H1 (cell line): Measurements from ENCODE around the gene CD53. TPM values are rescaled to one million over a fixed set of nuclear protein-coding genes. Genes with fewer than 3 reads are reported as not detected.

ENCODE experiments used
- CTCF ChIA-PET: fragments of 300-600 bp; sonication (Branson Sonifier 250); formaldehyde crosslinking; loops from one replicate; lab custom pipeline; 2021; ENCODE audit not compliant: partially characterized antibody; lab: Charles Lee
- POLR2A ChIA-PET: fragments of 300-600 bp; sonication (Branson Sonifier 250); formaldehyde crosslinking; loops from one replicate; lab custom pipeline; 2021; ENCODE audit warnings: inconsistent platforms; ENCODE audit not compliant: partially characterized antibody; lab: Charles Lee
- DNase-seq, 2 experiments: peaks; one replicate each; pipeline versions ENCODE4 v3.0.0 to v3.0.0-alpha.2; 2010 to 2022; ENCODE audit warnings: low spot score in 2 of 2, low read depth in 1 of 2, mixed read lengths in 1 of 2
- FAIRE-seq: peaks from 2 replicates; lab custom pipeline; 2011; peaks lifted over from hg19 to GRCh38; lab: Jason Lieb, UNC
- H2AFZ ChIP-seq: 2 replicates; pipeline ENCODE4 v1.8.1; 2012; ENCODE audit warnings: low read length, inconsistent platforms
- H2AK5ac ChIP-seq: 2 replicates; pipeline ENCODE4 v1.6.1; 2013; ENCODE audit warnings: low read depth, low read length
- H2BK120ac ChIP-seq: replicated peaks from 2 replicates; pipeline ENCODE3; 2013; ENCODE audit warnings: low read depth, low read length, inconsistent platforms
- H2BK12ac ChIP-seq: 2 replicates; pipeline ENCODE4 v1.6.1; 2013; ENCODE audit warnings: low read depth, low read length
- H2BK15ac ChIP-seq: 2 replicates; pipeline ENCODE4 v1.6.1; 2013; ENCODE audit warnings: low read length
- H2BK20ac ChIP-seq: 2 replicates; pipeline ENCODE4 v1.6.1; 2013; ENCODE audit warnings: low read length
- H2BK5ac ChIP-seq: 2 replicates; pipeline ENCODE4 v1.6.1; 2013; ENCODE audit warnings: low read depth, low read length
- H3K14ac ChIP-seq: 2 replicates; pipeline ENCODE4 v1.6.1; 2013; ENCODE audit warnings: inconsistent platforms; ENCODE audit not compliant: insufficient read length
- H3K18ac ChIP-seq: 2 replicates; pipeline ENCODE4 v1.6.1; 2013; ENCODE audit warnings: low read length; ENCODE audit errors: extremely low read depth
- H3K23ac ChIP-seq: 2 replicates; pipeline ENCODE4 v1.6.1; 2013; ENCODE audit warnings: inconsistent platforms; ENCODE audit not compliant: insufficient read length
- H3K23me2 ChIP-seq: 2 replicates; pipeline ENCODE4 v1.6.1; 2013; ENCODE audit warnings: low read depth, low read length
- H3K27ac ChIP-seq: 2 replicates; pipeline ENCODE4 v1.6.1; 2011; ENCODE audit warnings: low read depth, low read length, inconsistent platforms
- H3K27me3 ChIP-seq, 4 experiments: replicated peaks in 1 of 4; 1 replicate in 1 of 4; 2 replicates in 3 of 4; pipeline versions ENCODE4 v1.6.1 to v1.8.1; 2011 to 2013; ENCODE audit warnings: low read length in 3 of 4, mild to moderate bottlenecking in 3 of 4, inconsistent platforms in 2 of 4, mixed read lengths in 2 of 4, moderate library complexity in 1 of 4; ENCODE audit not compliant: control insufficient read depth in 3 of 4, insufficient read depth in 3 of 4; ENCODE audit errors: extremely low read depth in 1 of 4
- H3K36me3 ChIP-seq, 4 experiments: 2 replicates each; pipeline versions ENCODE4 v1.6.1 to v1.8.1; 2011 to 2013; ENCODE audit warnings: mild to moderate bottlenecking in 4 of 4, low read length in 3 of 4, moderate library complexity in 2 of 4, control low read depth in 1 of 4, inconsistent platforms in 1 of 4; ENCODE audit not compliant: insufficient read depth in 4 of 4, control insufficient read depth in 2 of 4
- H3K4ac ChIP-seq: replicated peaks from 2 replicates; pipeline ENCODE3; 2013; ENCODE audit warnings: low read length, low read depth, mixed read lengths, inconsistent platforms; ENCODE audit not compliant: insufficient read length
- H3K4me1 ChIP-seq, 4 experiments: replicated peaks in 1 of 4; 1 replicate in 1 of 4; 2 replicates in 3 of 4; pipeline versions ENCODE4 v1.6.1 to v1.8.1; 2011 to 2013; ENCODE audit warnings: low read length in 3 of 4, inconsistent platforms in 2 of 4, mixed read lengths in 1 of 4; ENCODE audit not compliant: insufficient read depth in 4 of 4, control insufficient read depth in 3 of 4
- H3K4me2 ChIP-seq, 2 experiments: 2 replicates each; pipeline versions ENCODE4 v1.6.1 to v1.8.1; 2011 to 2013; ENCODE audit warnings: low read depth in 2 of 2, low read length in 2 of 2, control low read depth in 1 of 2, inconsistent platforms in 1 of 2, mild to moderate bottlenecking in 1 of 2; ENCODE audit not compliant: insufficient read depth in 1 of 2
- H3K4me3 ChIP-seq, 4 experiments: fragments of 200-600, 300-600 bp in 1 of 4; sonication (generic), shearing (Covaris generic), sonication (Bioruptor Twin) in 1 of 4; 2 replicates each; pipeline versions ENCODE4 v1.5.1 to v1.8.1; 2011 to 2016; ENCODE audit warnings: low read length in 4 of 4, low read depth in 3 of 4, control low read depth in 2 of 4, inconsistent platforms in 2 of 4, mild to moderate bottlenecking in 2 of 4, mixed read lengths in 1 of 4, moderate library complexity in 1 of 4; ENCODE audit not compliant: insufficient read depth in 2 of 4; ENCODE audit errors: extremely low read depth in 1 of 4
- H3K56ac ChIP-seq: replicated peaks from 2 replicates; pipeline ENCODE3; 2013; ENCODE audit warnings: low read depth, mild to moderate bottlenecking, mixed read lengths, low read length, inconsistent platforms; ENCODE audit not compliant: insufficient read length
- H3K79me1 ChIP-seq: 2 replicates; pipeline ENCODE4 v1.6.1; 2013; ENCODE audit warnings: low read depth, low read length, control low read depth
- H3K79me2 ChIP-seq, 2 experiments: 2 replicates each; pipeline versions ENCODE4 v1.6.1 to v1.8.1; 2012 to 2013; ENCODE audit warnings: low read length in 2 of 2, mild to moderate bottlenecking in 2 of 2, inconsistent platforms in 1 of 2; ENCODE audit not compliant: insufficient read depth in 2 of 2, control insufficient read depth in 1 of 2
- H3K9ac ChIP-seq, 4 experiments: replicated peaks in 1 of 4; 1 replicate in 1 of 4; 2 replicates in 3 of 4; pipeline versions ENCODE4 v1.6.1 to v1.8.1; 2011 to 2013; ENCODE audit warnings: low read depth in 3 of 4, low read length in 3 of 4, control low read depth in 2 of 4, mild to moderate bottlenecking in 2 of 4, moderate library complexity in 2 of 4, inconsistent platforms in 1 of 4; ENCODE audit errors: extremely low read depth in 1 of 4
- H3K9me3 ChIP-seq, 2 experiments: 2 replicates each; pipeline versions ENCODE4 v1.6.1 to v1.8.1; 2012 to 2013; ENCODE audit warnings: mild to moderate bottlenecking in 2 of 2, moderate library complexity in 2 of 2, control low read depth in 1 of 2, inconsistent platforms in 1 of 2, low read depth in 1 of 2, low read length in 1 of 2, mixed read lengths in 1 of 2; ENCODE audit not compliant: insufficient read depth in 2 of 2
- H4K20me1 ChIP-seq, 2 experiments: replicated peaks in 1 of 2; 2 replicates each; pipeline versions ENCODE3 to v1.8.1; 2011 to 2013; ENCODE audit warnings: inconsistent platforms in 2 of 2, low read length in 2 of 2, mild to moderate bottlenecking in 1 of 2; ENCODE audit not compliant: insufficient read depth in 2 of 2, control insufficient read depth in 1 of 2
- H4K5ac ChIP-seq: 2 replicates; pipeline ENCODE4 v1.6.1; 2013; ENCODE audit warnings: low read length, low read depth, mixed read lengths, inconsistent platforms; ENCODE audit not compliant: insufficient read length
- H4K8ac ChIP-seq: 2 replicates; pipeline ENCODE4 v1.8.0; 2013; ENCODE audit warnings: mild to moderate bottlenecking, moderate library complexity, low read length, inconsistent platforms; ENCODE audit not compliant: insufficient read depth; ENCODE audit errors: extremely low read depth
- H4K91ac ChIP-seq: replicated peaks from 2 replicates; pipeline ENCODE3; 2013; ENCODE audit warnings: low read length, mixed read lengths, inconsistent platforms; ENCODE audit not compliant: insufficient read length
- ASH2L ChIP-seq: fragments of 200-600, 300-600 bp; sonication (generic); IDR thresholded peaks from one replicate; pipeline ENCODE4 v1.7.1; 2017; ENCODE audit warnings: low read length
- ATF3 ChIP-seq: IDR thresholded peaks from 2 replicates; pipeline ENCODE4 v1.6.1; 2011; ENCODE audit warnings: low read depth, mild to moderate bottlenecking, low read length; ENCODE audit not compliant: insufficient read depth
- CBX8 ChIP-seq: fragments of 300-800, 300-1000 bp; sonication (generic); IDR thresholded peaks from 2 replicates; pipeline ENCODE4 v1.7.1; 2016; ENCODE audit warnings: low read depth, low read length, borderline replicate concordance
- FOSL1 ChIP-seq: IDR thresholded peaks from 2 replicates; pipeline ENCODE4 v1.6.1; 2011; ENCODE audit warnings: mild to moderate bottlenecking, low read depth, low read length, moderate library complexity; ENCODE audit not compliant: insufficient read depth
- KDM4A ChIP-seq: IDR thresholded peaks from one replicate; pipeline ENCODE4 v1.7.1; 2012; ENCODE audit warnings: low read depth, mild to moderate bottlenecking, moderate library complexity, low read length, inconsistent platforms; ENCODE audit not compliant: severe bottlenecking
- POLR2A ChIP-seq, 2 experiments: IDR thresholded peaks; 1 replicate in 1 of 2; 2 replicates in 1 of 2; pipeline ENCODE4 v1.6.1; 2011; ENCODE audit warnings: low read depth in 2 of 2, low read length in 2 of 2, mild to moderate bottlenecking in 2 of 2; ENCODE audit errors: control extremely low read depth in 1 of 2
- POU5F1 ChIP-seq: IDR thresholded peaks from 2 replicates; pipeline ENCODE4 v1.6.1; 2011; ENCODE audit warnings: low read depth, mild to moderate bottlenecking, low read length, moderate library complexity
- RBBP5 ChIP-seq: IDR thresholded peaks from 2 replicates; pipeline ENCODE4 v1.7.1; 2012; ENCODE audit warnings: low read depth, mild to moderate bottlenecking, inconsistent platforms, low read length, moderate library complexity, borderline replicate concordance
- RFX5 ChIP-seq: IDR thresholded peaks from 2 replicates; pipeline ENCODE4 v1.6.1; 2011; ENCODE audit warnings: low read depth, low read length, improper control_type of control experiment, borderline replicate concordance
- SIN3A ChIP-seq, 2 experiments: IDR thresholded peaks in 1 of 2; conservative IDR thresholded peaks in 1 of 2; 2 replicates each; pipeline ENCODE4 v1.6.1; 2011 to 2012; ENCODE audit warnings: low read length in 2 of 2, improper control_type of control experiment in 1 of 2, low read depth in 1 of 2, mild to moderate bottlenecking in 1 of 2
- SUZ12 ChIP-seq: fragments of 200-600 bp; sonication (generic); IDR thresholded peaks from 2 replicates; pipeline ENCODE4 v1.6.1; 2012; ENCODE audit warnings: mild to moderate bottlenecking, inconsistent platforms, low read length, moderate library complexity, mixed read lengths
- TEAD4 ChIP-seq: IDR thresholded peaks from 2 replicates; pipeline ENCODE4 v1.6.1; 2012; ENCODE audit warnings: low read depth, low read length, inconsistent platforms, mixed read lengths
- WGBS, 2 experiments: shearing (Covaris generic) in 1 of 2; methylation state at CpG; one replicate each; pipeline versions ENCODE4 v1.1.6 to v1.1.7; 2013 to 2015; ENCODE audit warnings: low lambda C conversion rate in 2 of 2, mixed read lengths in 2 of 2, inconsistent platforms in 1 of 2, low coverage in 1 of 2, missing lambda C conversion rate in 1 of 2; ENCODE audit not compliant: insufficient replicate concordance in 2 of 2, insufficient coverage in 1 of 2, insufficient read length in 1 of 2; ENCODE audit errors: extremely low coverage in 1 of 2, missing lambda C conversion rate in 1 of 2; 5-methylcytosine and 5-hydroxymethylcytosine counted together
- polyA plus RNA-seq, 7 experiments: library from polyadenylated mRNA; depleted of rRNA in 3 of 7; stranded (reverse) in 5 of 7; unstranded in 2 of 7; fragments of >200 nt in 5 of 7; fragments of 200-250 nt in 2 of 7; gene quantifications; 1 replicate in 5 of 7; 2 replicates in 1 of 7; 4 replicates in 1 of 7; pipeline versions ENCODE4 v1.2.1 to v1.2.3, GENCODE V29; 2011 to 2013; ENCODE audit warnings: missing spikeins in 2 of 7, mixed read lengths in 2 of 7
- total RNA-seq: library from RNA; stranded (reverse); fragmentation: NEBNext Ultra II Directional; extraction: Animal tissue kit (Norgen Biotek cat#: 25700); gene quantifications from 2 replicates; pipeline ENCODE4 v1.2.1, GENCODE V29; 2021

Gene CD53
- total and polyA plus RNA-seq, 2 of the 8 experiments (the other 6 are each of a cell fraction or from before 2014, with no cell fraction given), result 0.56 to 1.0 TPM

GRCh38 chr1:110872366-110872744, 593 bp upstream of the CD53 start:
- H3K56ac ChIP-seq, result no peak overlapping the region
- WGBS, 2 experiments, result 88% methylated on average over 2 of the region's 2 CpGs; no CpG with 5 or more reads in 1 of the 2 experiments
- H2BK120ac ChIP-seq, result no peak overlapping the region
- no peak overlapping the region for H3K27ac ChIP-seq
- H4K91ac ChIP-seq, result no peak overlapping the region
- H2BK5ac ChIP-seq, result no peak overlapping the region
- POLR2A ChIA-PET, result no interaction called here
- no peak overlapping the region for H2BK20ac ChIP-seq
- no peak overlapping the region for H3K4me2 ChIP-seq
- H2BK12ac ChIP-seq, result no peak overlapping the region
- FAIRE-seq, result no peak
- no peak overlapping the region for H3K4me3 ChIP-seq
- H3K36me3 ChIP-seq, result no peaks in the 10 kb centered on the region
- no peak for DNase-seq
- H3K79me2 ChIP-seq, result no peaks in the 10 kb centered on the region
- no peak overlapping the region for H4K8ac ChIP-seq
- no peaks in the 10 kb centered on the region for H3K23me2 ChIP-seq
- H3K4ac ChIP-seq, result no peak overlapping the region
- no peak overlapping the region for H2BK15ac ChIP-seq
- no peaks in the 10 kb centered on the region for H3K4me1 ChIP-seq
- H3K9me3 ChIP-seq, result peaks cover 0 to 6% of the 10 kb centered on the region in 2 experiments; a peak in 2 of 4 replicates
- no peak overlapping the region for H2AK5ac ChIP-seq
- no peaks in the 10 kb centered on the region for H3K27me3 ChIP-seq
- no peak overlapping the region for H3K14ac ChIP-seq
- TF ChIP-seq FOSL1 (no peak), ATF3 (no peak), RFX5 (no peak), SIN3A (conservative IDR thresholded peaks at IDR 0.05 in 1 of 2, IDR thresholded peaks at IDR 0.05 in 1 of 2; ENCODE audit: low read depth in 1 of 2, low read length in 2 of 2) (no peak), POLR2A (IDR thresholded peaks at IDR 0.05; ENCODE audit: control extremely low read depth in 1 of 2, low read depth in 2 of 2, low read length in 2 of 2) (no peak), KDM4A (no peak), ASH2L (no peak), CBX8 (no peak), SUZ12 (no peak), POU5F1 (no peak), RBBP5 (no peak), TEAD4 (no peak)
- TF ChIP-seq, all 59 proteins: peak for 0
- H4K5ac ChIP-seq, result no peak overlapping the region
- CTCF ChIA-PET, result interaction anchor here (1.0 kb wide), 1 partner anchor 161 kb away, joined by 4 read pairs; no protein-coding TSS in a partner anchor
- no peaks in the 10 kb centered on the region for H3K79me1 ChIP-seq
- H3K23ac ChIP-seq, result no peak overlapping the region
- no peak overlapping the region for H2AFZ ChIP-seq
- no peak overlapping the region for H3K18ac ChIP-seq
- H4K20me1 ChIP-seq, result no peaks in the 10 kb centered on the region
- no peak overlapping the region for H3K9ac ChIP-seq
